Body of pancreas (tissue), 4 donors: ENCODE measurements around the gene OTOL1.

ENCODE experiments used
- POLR2A ChIP-seq, 3 donors: fragments of 450-650 bp; IDR thresholded peaks; one replicate each; pipeline ENCODE4 v1.6.1; 2016; ENCODE audit warnings: antibody characterized with exemption in 3 of 3, mild to moderate bottlenecking in 2 of 3
- TF ChIP-seq, protein P1 (sequence below), 7 experiments: fragments of 450-650 bp in 4 of 7; fragments of 200-600 bp in 3 of 7; sonication (generic) in 3 of 7; IDR thresholded peaks; one replicate each; pipeline ENCODE4 v1.5.1; 2016 to 2019; ENCODE audit warnings: antibody characterized with exemption in 7 of 7

GRCh38 chr3:161498259-161498921 is 1.8 kb downstream of the OTOL1 start:
- TF ChIP-seq, protein P1, sequence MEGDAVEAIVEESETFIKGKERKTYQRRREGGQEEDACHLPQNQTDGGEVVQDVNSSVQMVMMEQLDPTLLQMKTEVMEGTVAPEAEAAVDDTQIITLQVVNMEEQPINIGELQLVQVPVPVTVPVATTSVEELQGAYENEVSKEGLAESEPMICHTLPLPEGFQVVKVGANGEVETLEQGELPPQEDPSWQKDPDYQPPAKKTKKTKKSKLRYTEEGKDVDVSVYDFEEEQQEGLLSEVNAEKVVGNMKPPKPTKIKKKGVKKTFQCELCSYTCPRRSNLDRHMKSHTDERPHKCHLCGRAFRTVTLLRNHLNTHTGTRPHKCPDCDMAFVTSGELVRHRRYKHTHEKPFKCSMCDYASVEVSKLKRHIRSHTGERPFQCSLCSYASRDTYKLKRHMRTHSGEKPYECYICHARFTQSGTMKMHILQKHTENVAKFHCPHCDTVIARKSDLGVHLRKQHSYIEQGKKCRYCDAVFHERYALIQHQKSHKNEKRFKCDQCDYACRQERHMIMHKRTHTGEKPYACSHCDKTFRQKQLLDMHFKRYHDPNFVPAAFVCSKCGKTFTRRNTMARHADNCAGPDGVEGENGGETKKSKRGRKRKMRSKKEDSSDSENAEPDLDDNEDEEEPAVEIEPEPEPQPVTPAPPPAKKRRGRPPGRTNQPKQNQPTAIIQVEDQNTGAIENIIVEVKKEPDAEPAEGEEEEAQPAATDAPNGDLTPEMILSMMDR (IDR thresholded peaks at IDR 0.05): no peak
- no peak for TF ChIP-seq POLR2A (IDR thresholded peaks at IDR 0.05)
